ENCODE data around the gene ZNF737. TPM values are rescaled to one million over a fixed set of nuclear protein-coding genes. Genes with fewer than 3 reads are reported as not detected.

Gene ZNF737
- total and polyA plus RNA-seq, 2 of the 13 experiments (the other 11 are each of a cell fraction or from before 2014, with no cell fraction given): 2.0 to 5.0 TPM

GRCh38 chr19:20503476-20503875 is 62.1 kb downstream of the ZNF737 start:
- in situ Hi-C loops (cut with HindIII; ENCODE audit: extremely low pct_ligation_motif_present, low pct_unique_long_range_greater_than_20kb): no loop called here
- no peaks in the 10 kb centered on the region for H4K20me1 ChIP-seq (ENCODE audit: insufficient read depth, low read length)
- H3K36me3 ChIP-seq (replicated peaks in 1 of 2; ENCODE audit: control insufficient read depth in 1 of 2, insufficient read depth in 2 of 2, low read length in 2 of 2): no peaks in the 10 kb centered on the region
- H3K9ac ChIP-seq (ENCODE audit: insufficient read depth, low read depth, low read length): no peak overlapping the region
- DNase-seq (ENCODE audit: low spot score) (no peak), FAIRE-seq (no peak), ATAC-seq (no peak)
- H3K4me2 ChIP-seq (ENCODE audit: low read depth, low read length): no peak overlapping the region
- H3K4me3 ChIP-seq (replicated peaks in 1 of 3; ENCODE audit: insufficient read depth in 1 of 3, low read depth in 2 of 3, low read length in 3 of 3): no peak overlapping the region
- WGBS (ENCODE audit: low lambda C conversion rate): 68% methylated on average over 1 of the region's 1 CpG
- intact Hi-C loops (cut with micrococcal nuclease; ENCODE audit: unreplicated experiment): no loop called here
- BruUV-seq (replicated peaks): no TSS peak
- ChIA-PET CTCF (ENCODE audit: low intra/inter-chr PET ratio, low total read pairs) (no interaction called here), POLR2A (no interaction called here)
- peaks cover 96% of the 10 kb centered on the region for H3K9me3 ChIP-seq (ENCODE audit: low read length)
- no peaks in the 10 kb centered on the region for H3K27me3 ChIP-seq (ENCODE audit: control insufficient read depth in 1 of 2, insufficient read depth in 2 of 2, low read length in 2 of 2)
- H3K4me1 ChIP-seq (ENCODE audit: insufficient read depth, low read length): no peaks in the 10 kb centered on the region
- no peak overlapping the region for H3K27ac ChIP-seq (ENCODE audit: extremely low read length, insufficient read depth, low read length)
- H2AFZ ChIP-seq (ENCODE audit: low read length): no peak overlapping the region
- H3K79me2 ChIP-seq (ENCODE audit: insufficient read depth, low read length): no peaks in the 10 kb centered on the region
- no peak for TF ChIP-seq TFDP1 (CRISPR knock-in tag; IDR thresholded peaks at IDR 0.05; ENCODE audit: borderline replicate concordance)
- no peak for TF ChIP-seq ZNF232 (CRISPR knock-in tag; IDR thresholded peaks at IDR 0.05; ENCODE audit: borderline replicate concordance)
- no peak for TF ChIP-seq ZBTB20 (CRISPR knock-in tag; IDR thresholded peaks at IDR 0.05; ENCODE audit: borderline replicate concordance, low read depth)
- TF ChIP-seq POGZ (CRISPR knock-in tag; IDR thresholded peaks at IDR 0.05): no peak
- TF ChIP-seq, protein P1, sequence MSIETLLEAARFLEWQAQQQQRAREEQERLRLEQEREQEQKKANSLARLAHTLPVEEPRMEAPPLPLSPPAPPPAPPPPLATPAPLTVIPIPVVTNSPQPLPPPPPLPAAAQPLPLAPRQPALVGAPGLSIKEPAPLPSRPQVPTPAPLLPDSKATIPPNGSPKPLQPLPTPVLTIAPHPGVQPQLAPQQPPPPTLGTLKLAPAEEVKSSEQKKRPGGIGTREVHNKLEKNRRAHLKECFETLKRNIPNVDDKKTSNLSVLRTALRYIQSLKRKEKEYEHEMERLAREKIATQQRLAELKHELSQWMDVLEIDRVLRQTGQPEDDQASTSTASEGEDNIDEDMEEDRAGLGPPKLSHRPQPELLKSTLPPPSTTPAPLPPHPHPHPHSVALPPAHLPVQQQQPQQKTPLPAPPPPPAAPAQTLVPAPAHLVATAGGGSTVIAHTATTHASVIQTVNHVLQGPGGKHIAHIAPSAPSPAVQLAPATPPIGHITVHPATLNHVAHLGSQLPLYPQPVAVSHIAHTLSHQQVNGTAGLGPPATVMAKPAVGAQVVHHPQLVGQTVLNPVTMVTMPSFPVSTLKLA (IDR thresholded peaks at IDR 0.05): no peak
- TF ChIP-seq ZNF251 (CRISPR knock-in tag; IDR thresholded peaks at IDR 0.05): no peak
- no peak for TF ChIP-seq ZNF407 (CRISPR knock-in tag; IDR thresholded peaks at IDR 0.05; ENCODE audit: not compliant biosample characterization)
- no peak for TF ChIP-seq ZNF589 (CRISPR knock-in tag; conservative IDR thresholded peaks at IDR 0.05)
- TF ChIP-seq TFAP4 (IDR thresholded peaks at IDR 0.05; ENCODE audit: borderline replicate concordance, low read depth): no peak
- no peak for TF ChIP-seq ISL2 (CRISPR knock-in tag; IDR thresholded peaks at IDR 0.05)
- no peak for TF ChIP-seq CENPX (CRISPR knock-in tag; IDR thresholded peaks at IDR 0.05)

All from HepG2 (cell line).